Keratinocyte (primary cell): ENCODE measurements around the gene C1QTNF12. TPM values are rescaled to one million over a fixed set of nuclear protein-coding genes. Genes with fewer than 3 reads are reported as not detected.
"Not testable (repeated sequence)": the region's sequence is repeated elsewhere in the genome, so short reads cannot be mapped to it uniquely, and the experiment has no call there.

Source experiments
- DNase-seq: peaks from one replicate; pipeline ENCODE4 v3.0.0-alpha.2; 2011; ENCODE audit warnings: low read depth, missing footprints, low spot score
- FAIRE-seq: peaks from 2 replicates; lab custom pipeline; 2011; peaks lifted over from hg19 to GRCh38; lab: Jason Lieb, UNC
- H2AFZ ChIP-seq: 2 replicates; pipeline ENCODE4 v1.6.0; 2012; ENCODE audit warnings: low read length, control low read depth, inconsistent platforms; ENCODE audit not compliant: control insufficient read depth
- H3K27ac ChIP-seq: 2 replicates; pipeline ENCODE4 v1.5.1; 2011; ENCODE audit warnings: low read length; ENCODE audit not compliant: control insufficient read depth, insufficient read depth
- H3K27me3 ChIP-seq: 3 replicates; pipeline ENCODE4 v1.6.0; 2011; ENCODE audit warnings: low read length; ENCODE audit not compliant: control insufficient read depth, insufficient read depth; ENCODE audit errors: extremely low read depth
- H3K36me3 ChIP-seq, 2 experiments: 2 replicates in 1 of 2; 3 replicates in 1 of 2; pipeline ENCODE4 v1.5.1; 2011; ENCODE audit warnings: low read length in 2 of 2, mild to moderate bottlenecking in 1 of 2; ENCODE audit not compliant: control insufficient read depth in 2 of 2, insufficient read depth in 2 of 2; ENCODE audit errors: extremely low read depth in 1 of 2
- H3K4me1 ChIP-seq: 3 replicates; pipeline ENCODE4 v1.5.1; 2011; ENCODE audit warnings: low read length; ENCODE audit not compliant: control insufficient read depth, insufficient read depth; ENCODE audit errors: extremely low read depth
- H3K4me2 ChIP-seq: 3 replicates; pipeline ENCODE4 v1.6.0; 2011; ENCODE audit warnings: low read depth, low read length; ENCODE audit not compliant: control insufficient read depth, insufficient read depth; ENCODE audit errors: extremely low read depth
- H3K4me3 ChIP-seq, 3 experiments: fragments of 200-600 bp in 1 of 3; sonication (generic) in 1 of 3; 2 replicates in 2 of 3; 3 replicates in 1 of 3; pipeline ENCODE4 v1.5.1; 2011 to 2016; ENCODE audit warnings: low read length in 3 of 3, mild to moderate bottlenecking in 3 of 3, control low read depth in 2 of 3, inconsistent platforms in 1 of 3, low read depth in 1 of 3, mixed read lengths in 1 of 3, mixed run types in 1 of 3, moderate library complexity in 1 of 3; ENCODE audit not compliant: control insufficient read depth in 2 of 3, insufficient read depth in 2 of 3; ENCODE audit errors: extremely low read depth in 1 of 3
- H3K79me2 ChIP-seq: 2 replicates; pipeline ENCODE4 v1.6.0; 2012; ENCODE audit warnings: low read length; ENCODE audit not compliant: control insufficient read depth, insufficient read depth
- H3K9ac ChIP-seq: 3 replicates; pipeline ENCODE4 v1.6.0; 2011; ENCODE audit warnings: low read length; ENCODE audit not compliant: control insufficient read depth, insufficient read depth; ENCODE audit errors: extremely low read depth
- H3K9me1 ChIP-seq: 3 replicates; pipeline ENCODE4 v1.6.0; 2011; ENCODE audit warnings: low read length; ENCODE audit not compliant: control insufficient read depth, insufficient read depth; ENCODE audit errors: extremely low read depth
- H3K9me3 ChIP-seq: 2 replicates; pipeline ENCODE4 v1.5.1; 2012; ENCODE audit warnings: low read depth, low read length; ENCODE audit not compliant: control insufficient read depth
- H4K20me1 ChIP-seq: 3 replicates; pipeline ENCODE4 v1.6.0; 2011; ENCODE audit warnings: low read length; ENCODE audit not compliant: control insufficient read depth, insufficient read depth; ENCODE audit errors: extremely low read depth
- CTCF ChIP-seq, 3 experiments: IDR thresholded peaks in 1 of 3; conservative IDR thresholded peaks in 1 of 3; optimal IDR thresholded peaks in 1 of 3; 2 replicates in 2 of 3; 3 replicates in 1 of 3; pipeline versions ENCODE3 to v1.5.1; 2011; ENCODE audit warnings: low read length in 3 of 3, mild to moderate bottlenecking in 3 of 3, moderate library complexity in 2 of 3, control low read depth in 1 of 3, inconsistent platforms in 1 of 3; ENCODE audit not compliant: insufficient read depth in 2 of 3; ENCODE audit errors: extremely low read depth in 1 of 3
- EZH2 ChIP-seq: IDR thresholded peaks from one replicate; pipeline ENCODE4 v1.6.1; 2012; ENCODE audit warnings: inconsistent platforms, mild to moderate bottlenecking, low read length, moderate library complexity
- dilution Hi-C: fragments of 300-500 bp; cut with MboI; formaldehyde crosslinking; loops from one replicate; pipeline ENCODE4 v1.7.0; 2020; ENCODE audit warnings: low sequenced_read_pairs; ENCODE audit not compliant: extremely low pct_ligation_motif_present
- polyA plus RNA-seq, 5 experiments: library from polyadenylated mRNA; depleted of rRNA in 3 of 5; stranded (reverse) in 3 of 5; stranded (forward) in 1 of 5; unstranded in 1 of 5; fragments of >200 nt; gene quantifications; 1 replicate in 1 of 5; 2 replicates in 3 of 5; 3 replicates in 1 of 5; pipeline versions ENCODE4 v1.2.1 to v1.2.3, GENCODE V29; 2011 to 2012; ENCODE audit warnings: missing spikeins in 2 of 5, low read depth in 1 of 5, low replicate concordance in 1 of 5

C1QTNF12 gene
- polyA plus RNA-seq, 1 donor (not counting 4 experiments of a cell fraction or from before 2014, with no cell fraction given): 0.18 TPM

- DNase-seq: no peak
- peaks cover 4% of the 10 kb centered on the region for H3K27me3 ChIP-seq
- dilution Hi-C loops: no loop called here
- no peak overlapping the region for H3K4me2 ChIP-seq
- H3K4me1 ChIP-seq: no peaks in the 10 kb centered on the region
- no peak overlapping the region for H3K9ac ChIP-seq
- no peak overlapping the region for H2AFZ ChIP-seq
- H3K27ac ChIP-seq: no peak overlapping the region
- no peaks in the 10 kb centered on the region for H3K79me2 ChIP-seq
- peaks cover 2% of the 10 kb centered on the region for H3K9me3 ChIP-seq
- H3K36me3 ChIP-seq: no peaks in the 10 kb centered on the region
- no peaks in the 10 kb centered on the region for H3K9me1 ChIP-seq
- FAIRE-seq: no peak
- no peaks in the 10 kb centered on the region for H4K20me1 ChIP-seq
- TF ChIP-seq EZH2 (no peak), CTCF (optimal IDR thresholded peaks at IDR 0.05 in 1 of 3, IDR thresholded peaks at IDR 0.05 in 1 of 3, conservative IDR thresholded peaks at IDR 0.05 in 1 of 3; ENCODE audit: extremely low read depth in 1 of 3, insufficient read depth in 2 of 3, low read length in 3 of 3) (no peak)
- no peak overlapping the region for H3K4me3 ChIP-seq
These were observed 49.9 kb downstream of the C1QTNF12 start for GRCh38 chr1:1196431-1197187.

GRCh38 chr1:1195726-1196125 lies 50.8 kb downstream of the C1QTNF12 start:
- H3K9ac ChIP-seq, H3K27ac ChIP-seq, dilution Hi-C loops, H3K9me3 ChIP-seq, DNase-seq, FAIRE-seq, H3K4me1 ChIP-seq, H2AFZ ChIP-seq, H3K9me1 ChIP-seq, H4K20me1 ChIP-seq, H3K4me2 ChIP-seq, H3K27me3 ChIP-seq, H3K36me3 ChIP-seq, H3K4me3 ChIP-seq, H3K79me2 ChIP-seq: not testable (repeated sequence)

GRCh38 chr1:1194723-1195122 lies 51.8 kb downstream of the C1QTNF12 start:
- Histone ChIP-seq H2AFZ (no peak overlapping the region), H3K4me3 (no peak overlapping the region), H3K36me3 (no peaks in the 10 kb centered on the region), H3K9ac (no peak overlapping the region), H3K4me1 (no peaks in the 10 kb centered on the region), H4K20me1 (no peaks in the 10 kb centered on the region), H3K79me2 (no peaks in the 10 kb centered on the region), H3K27ac (no peak overlapping the region), H3K9me3 (peaks cover 2% of the 10 kb centered on the region), H3K4me2 (no peak overlapping the region), H3K27me3 (no peaks in the 10 kb centered on the region), H3K9me1 (no peaks in the 10 kb centered on the region)
- FAIRE-seq (no peak), DNase-seq (no peak)
- dilution Hi-C loops: no loop called here
- TF ChIP-seq CTCF (optimal IDR thresholded peaks at IDR 0.05 in 1 of 3, IDR thresholded peaks at IDR 0.05 in 1 of 3, conservative IDR thresholded peaks at IDR 0.05 in 1 of 3; ENCODE audit: extremely low read depth in 1 of 3, insufficient read depth in 2 of 3, low read length in 3 of 3) (no peak), EZH2 (no peak)
